Lower leg skin (tissue), 3 donors: ENCODE results near the gene SNX1.
"Not testable (repeated sequence)": the region's sequence is repeated elsewhere in the genome, so short reads cannot be mapped to it uniquely, and the experiment has no call there.

Source experiments
- POLR2A ChIP-seq, 2 donors: fragments of 450-650 bp; IDR thresholded peaks; one replicate each; pipeline ENCODE4 v1.6.1; 2016 to 2017; ENCODE audit warnings: antibody characterized with exemption in 2 of 2, mild to moderate bottlenecking in 1 of 2, moderate library complexity in 1 of 2
- TF ChIP-seq, protein P1 (sequence below), 3 donors: fragments of 450-650 bp; IDR thresholded peaks; one replicate each; pipeline ENCODE4 v1.5.1; 2016; ENCODE audit warnings: antibody characterized with exemption in 3 of 3, mild to moderate bottlenecking in 3 of 3, moderate library complexity in 2 of 3

DNA sequence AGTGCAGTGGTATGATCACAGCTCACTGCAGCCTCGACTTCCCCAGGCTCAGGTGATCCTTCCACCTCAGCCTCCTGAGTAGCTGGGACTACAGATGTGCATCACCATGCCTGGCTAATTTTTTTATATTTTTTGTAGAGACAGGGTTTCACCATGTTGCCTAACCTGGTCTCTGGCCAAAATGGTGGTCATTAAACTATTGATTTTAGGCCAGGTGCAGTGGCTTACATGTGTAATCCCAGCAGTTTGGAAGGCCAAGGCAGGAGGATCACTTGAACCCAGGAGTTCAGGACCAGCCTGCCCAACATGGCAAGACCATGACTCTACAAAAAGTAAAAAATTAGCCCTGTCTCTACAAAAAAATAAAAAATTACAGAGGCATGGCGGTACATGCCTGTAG is 24.5 kb downstream of the SNX1 start:
- TF ChIP-seq, protein P1, sequence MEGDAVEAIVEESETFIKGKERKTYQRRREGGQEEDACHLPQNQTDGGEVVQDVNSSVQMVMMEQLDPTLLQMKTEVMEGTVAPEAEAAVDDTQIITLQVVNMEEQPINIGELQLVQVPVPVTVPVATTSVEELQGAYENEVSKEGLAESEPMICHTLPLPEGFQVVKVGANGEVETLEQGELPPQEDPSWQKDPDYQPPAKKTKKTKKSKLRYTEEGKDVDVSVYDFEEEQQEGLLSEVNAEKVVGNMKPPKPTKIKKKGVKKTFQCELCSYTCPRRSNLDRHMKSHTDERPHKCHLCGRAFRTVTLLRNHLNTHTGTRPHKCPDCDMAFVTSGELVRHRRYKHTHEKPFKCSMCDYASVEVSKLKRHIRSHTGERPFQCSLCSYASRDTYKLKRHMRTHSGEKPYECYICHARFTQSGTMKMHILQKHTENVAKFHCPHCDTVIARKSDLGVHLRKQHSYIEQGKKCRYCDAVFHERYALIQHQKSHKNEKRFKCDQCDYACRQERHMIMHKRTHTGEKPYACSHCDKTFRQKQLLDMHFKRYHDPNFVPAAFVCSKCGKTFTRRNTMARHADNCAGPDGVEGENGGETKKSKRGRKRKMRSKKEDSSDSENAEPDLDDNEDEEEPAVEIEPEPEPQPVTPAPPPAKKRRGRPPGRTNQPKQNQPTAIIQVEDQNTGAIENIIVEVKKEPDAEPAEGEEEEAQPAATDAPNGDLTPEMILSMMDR (IDR thresholded peaks at IDR 0.05), result not testable (repeated sequence)
- TF ChIP-seq POLR2A (IDR thresholded peaks at IDR 0.05), result not testable (repeated sequence)
